ENCODE results near the gene AGAP1.

AGAP1 gene

DNA sequence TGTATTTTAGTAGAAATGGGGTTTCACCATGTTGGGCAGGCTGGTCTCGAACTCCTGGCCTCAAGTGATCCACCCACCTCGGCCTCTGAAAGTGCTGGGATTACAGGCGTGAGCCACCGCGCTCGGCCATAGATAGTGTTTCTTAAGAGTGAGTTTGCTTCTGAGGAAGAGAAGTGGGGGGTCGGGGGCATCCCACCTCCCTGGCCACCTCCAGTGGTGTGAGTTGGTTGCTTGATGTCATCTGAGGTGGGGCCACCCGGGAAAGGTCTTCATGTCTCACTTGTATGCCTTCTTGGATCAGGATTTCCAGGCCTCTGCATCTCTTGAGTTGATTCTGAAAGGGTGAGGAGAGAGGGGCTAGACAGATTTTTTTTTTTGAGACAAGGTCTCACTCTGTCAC is 57.1 kb downstream of the AGAP1 start:
- H3K27me3 ChIP-seq (ENCODE audit: control insufficient read depth, insufficient read depth, low read length), result no peaks in the 10 kb centered on the region
- H3K9ac ChIP-seq (ENCODE audit: low read length), result no peak overlapping the region
- H3K4me1 ChIP-seq (ENCODE audit: control insufficient read depth, insufficient read depth, low read length), result peaks cover 26% of the 10 kb centered on the region
- H3K4me3 ChIP-seq (ENCODE audit: low read depth, low read length), result no peak overlapping the region
- H3K36me3 ChIP-seq (ENCODE audit: control insufficient read depth, insufficient read depth, low read length), result no peaks in the 10 kb centered on the region
- H3K27ac ChIP-seq (ENCODE audit: low read depth, low read length), result no peak overlapping the region
- H3K9me3 ChIP-seq (ENCODE audit: control insufficient read depth, insufficient read depth, low read depth, low read length), result no peaks in the 10 kb centered on the region

DNA sequence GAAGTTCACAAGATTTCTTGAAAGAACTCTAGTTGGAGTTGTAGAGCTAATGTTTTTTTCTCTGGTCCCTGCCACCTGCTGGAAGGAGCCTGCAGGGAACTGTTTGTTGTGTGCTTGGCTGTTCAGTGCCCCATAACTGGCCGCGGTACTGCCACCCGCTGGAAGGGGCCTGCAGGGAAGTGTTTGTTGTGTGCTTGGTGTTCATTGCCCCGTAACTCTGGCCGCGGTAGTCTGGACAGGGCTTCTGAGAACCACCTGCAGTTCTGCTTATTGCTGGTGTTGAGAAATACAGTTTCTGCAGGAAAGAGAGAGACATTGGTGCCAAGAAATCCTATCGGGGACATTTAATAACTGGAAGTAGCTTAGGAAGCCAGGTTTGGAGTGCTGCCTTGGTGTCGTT is 58.1 kb downstream of the AGAP1 start:
- Histone ChIP-seq H3K9ac (ENCODE audit: low read length) (no peak overlapping the region), H3K9me3 (ENCODE audit: control insufficient read depth, insufficient read depth, low read depth, low read length) (no peaks in the 10 kb centered on the region), H3K27me3 (ENCODE audit: control insufficient read depth, insufficient read depth, low read length) (no peaks in the 10 kb centered on the region), H3K4me1 (ENCODE audit: control insufficient read depth, insufficient read depth, low read length) (peaks cover 26% of the 10 kb centered on the region), H3K4me3 (ENCODE audit: low read depth, low read length) (no peak overlapping the region), H3K36me3 (ENCODE audit: control insufficient read depth, insufficient read depth, low read length) (no peaks in the 10 kb centered on the region), H3K27ac (ENCODE audit: low read depth, low read length) (no peak overlapping the region)

DNA sequence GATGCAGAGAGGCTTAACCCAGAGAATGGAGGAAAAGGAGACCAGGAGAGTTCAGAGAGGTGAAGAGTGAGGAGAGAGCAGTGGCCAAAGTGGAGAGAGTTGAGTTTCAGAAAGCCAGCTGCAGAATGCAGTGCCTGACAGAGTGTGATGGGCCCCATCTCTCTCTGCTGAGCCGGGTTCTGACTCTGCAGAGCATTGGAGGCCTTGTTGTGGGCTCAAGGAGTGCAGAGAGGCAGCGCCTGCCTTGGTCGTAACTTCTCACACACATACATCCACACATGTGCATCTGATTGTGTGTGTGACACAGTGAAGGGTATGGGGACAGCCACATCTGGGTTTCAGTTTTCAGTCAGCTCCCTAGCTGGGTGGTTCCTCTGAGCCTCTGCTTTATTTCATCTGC is 58.8 kb downstream of the AGAP1 start:
- no peak overlapping the region for H3K9ac ChIP-seq (ENCODE audit: low read length)
- H3K27me3 ChIP-seq (ENCODE audit: control insufficient read depth, insufficient read depth, low read length), result no peaks in the 10 kb centered on the region
- no peak overlapping the region for H3K27ac ChIP-seq (ENCODE audit: low read depth, low read length)
- H3K4me3 ChIP-seq (ENCODE audit: low read depth, low read length), result no peak overlapping the region
- H3K9me3 ChIP-seq (ENCODE audit: control insufficient read depth, insufficient read depth, low read depth, low read length), result no peaks in the 10 kb centered on the region
- H3K36me3 ChIP-seq (ENCODE audit: control insufficient read depth, insufficient read depth, low read length), result no peaks in the 10 kb centered on the region
- peaks cover 26% of the 10 kb centered on the region for H3K4me1 ChIP-seq (ENCODE audit: control insufficient read depth, insufficient read depth, low read length)

DNA sequence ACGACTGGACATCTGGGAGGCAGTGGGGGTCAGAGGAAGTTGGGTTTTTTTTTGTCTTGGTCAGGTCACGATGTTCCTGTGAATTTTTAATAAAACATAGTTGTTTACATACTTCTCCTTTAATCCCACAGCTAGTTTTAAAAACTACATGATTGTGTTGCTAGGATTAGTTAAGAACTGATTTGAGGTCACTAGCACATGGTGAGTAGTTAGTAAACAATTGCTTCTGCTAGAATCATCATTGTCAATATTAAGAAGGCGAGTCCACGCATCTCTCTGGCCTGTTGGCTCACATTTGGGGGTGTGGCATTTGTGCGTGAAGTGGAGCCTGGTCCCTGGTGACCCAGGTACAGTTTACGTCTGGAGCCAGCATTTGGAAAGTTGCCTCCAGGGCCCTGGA is 59.4 kb downstream of the AGAP1 start:
- Histone ChIP-seq H3K27ac (ENCODE audit: low read depth, low read length) (no peak overlapping the region), H3K36me3 (ENCODE audit: control insufficient read depth, insufficient read depth, low read length) (no peaks in the 10 kb centered on the region), H3K27me3 (ENCODE audit: control insufficient read depth, insufficient read depth, low read length) (no peaks in the 10 kb centered on the region), H3K9ac (ENCODE audit: low read length) (no peak overlapping the region), H3K9me3 (ENCODE audit: control insufficient read depth, insufficient read depth, low read depth, low read length) (no peaks in the 10 kb centered on the region), H3K4me1 (ENCODE audit: control insufficient read depth, insufficient read depth, low read length) (peaks cover 23% of the 10 kb centered on the region), H3K4me3 (ENCODE audit: low read depth, low read length) (no peak overlapping the region)

DNA sequence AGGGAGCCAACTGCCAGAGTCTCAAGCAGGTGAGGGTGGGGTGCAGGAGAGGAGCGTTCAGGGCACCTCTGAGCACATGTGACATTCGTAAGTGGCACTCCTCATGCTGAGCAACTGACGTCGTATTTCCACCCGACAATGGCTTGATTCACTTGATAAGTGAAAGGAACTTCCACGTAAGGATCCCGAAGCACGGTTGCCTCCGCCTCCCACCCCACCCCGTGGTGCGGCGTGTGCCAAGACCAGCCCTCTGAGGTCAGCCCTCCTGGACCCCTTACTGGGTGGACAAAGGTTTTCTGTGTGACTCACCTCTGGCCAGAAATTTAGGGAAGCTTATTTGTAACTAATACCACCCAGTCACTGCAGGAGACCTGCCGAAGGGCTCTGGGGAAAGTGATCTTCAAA is 59.9 kb downstream of the AGAP1 start:
- Histone ChIP-seq H3K4me3 (ENCODE audit: low read depth, low read length) (no peak overlapping the region), H3K36me3 (ENCODE audit: control insufficient read depth, insufficient read depth, low read length) (no peaks in the 10 kb centered on the region), H3K4me1 (ENCODE audit: control insufficient read depth, insufficient read depth, low read length) (peaks cover 23% of the 10 kb centered on the region)

DNA sequence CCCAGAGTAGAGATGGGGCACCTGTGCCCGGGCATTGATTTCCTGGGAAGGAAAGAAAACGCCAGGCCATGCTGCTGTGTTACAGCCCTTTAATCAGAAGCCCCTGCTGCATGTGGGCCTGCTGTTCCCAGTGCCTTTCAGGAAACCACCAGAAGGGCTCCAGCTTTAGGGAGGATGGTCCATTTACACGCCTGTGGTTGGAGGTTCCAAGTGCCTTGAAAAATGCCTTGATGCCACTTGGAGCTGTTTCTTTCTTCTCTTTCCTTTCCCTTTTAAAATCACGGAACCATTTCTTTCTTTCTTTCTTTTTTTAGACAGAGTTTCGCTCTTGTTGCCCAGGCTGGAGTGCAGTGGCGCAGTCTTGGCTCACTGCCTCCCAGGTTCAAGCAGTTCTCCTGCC is 60.5 kb downstream of the AGAP1 start:
- H3K4me3 ChIP-seq (ENCODE audit: low read depth, low read length), result no peak overlapping the region
- H3K9me3 ChIP-seq (ENCODE audit: control insufficient read depth, insufficient read depth, low read depth, low read length), result no peaks in the 10 kb centered on the region
- no peaks in the 10 kb centered on the region for H3K27me3 ChIP-seq (ENCODE audit: control insufficient read depth, insufficient read depth, low read length)
- peaks cover 23% of the 10 kb centered on the region for H3K4me1 ChIP-seq (ENCODE audit: control insufficient read depth, insufficient read depth, low read length)
- no peak overlapping the region for H3K9ac ChIP-seq (ENCODE audit: low read length)
- H3K27ac ChIP-seq (ENCODE audit: low read depth, low read length), result no peak overlapping the region
- no peaks in the 10 kb centered on the region for H3K36me3 ChIP-seq (ENCODE audit: control insufficient read depth, insufficient read depth, low read length)

More for the DNA sequence above, 59.9 kb downstream of the AGAP1 start:
- no peak overlapping the region for H3K27ac ChIP-seq (ENCODE audit: low read depth, low read length)
- no peaks in the 10 kb centered on the region for H3K27me3 ChIP-seq (ENCODE audit: control insufficient read depth, insufficient read depth, low read length)
- H3K9me3 ChIP-seq (ENCODE audit: control insufficient read depth, insufficient read depth, low read depth, low read length), result no peaks in the 10 kb centered on the region
- no peak overlapping the region for H3K9ac ChIP-seq (ENCODE audit: low read length)

DNA sequence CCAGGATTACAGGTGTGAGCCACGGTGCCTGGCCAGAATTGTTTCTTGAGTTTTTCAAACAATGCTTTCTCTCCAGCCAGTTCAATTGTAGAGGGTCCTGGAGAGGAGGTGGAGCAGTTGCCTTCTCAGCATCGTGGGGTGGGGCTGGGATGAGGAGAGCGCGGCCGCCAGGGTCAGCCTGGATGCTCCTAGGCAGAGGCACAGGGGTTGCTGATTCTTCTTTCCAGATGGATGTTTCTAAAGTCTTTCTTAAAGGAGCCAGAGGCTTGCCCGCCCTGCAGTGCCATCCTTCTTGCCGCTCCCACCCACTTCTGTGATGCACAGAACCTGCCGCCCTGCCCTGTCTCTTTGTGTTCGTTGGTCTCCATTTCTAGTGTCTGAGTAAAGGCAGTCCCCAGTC is 61.1 kb downstream of the AGAP1 start:
- H3K36me3 ChIP-seq (ENCODE audit: control insufficient read depth, insufficient read depth, low read length), result no peaks in the 10 kb centered on the region
- peaks cover 23% of the 10 kb centered on the region for H3K4me1 ChIP-seq (ENCODE audit: control insufficient read depth, insufficient read depth, low read length)
- H3K27me3 ChIP-seq (ENCODE audit: control insufficient read depth, insufficient read depth, low read length), result no peaks in the 10 kb centered on the region
- H3K27ac ChIP-seq (ENCODE audit: low read depth, low read length), result no peak overlapping the region
- H3K4me3 ChIP-seq (ENCODE audit: low read depth, low read length), result no peak overlapping the region
- H3K9me3 ChIP-seq (ENCODE audit: control insufficient read depth, insufficient read depth, low read depth, low read length), result no peaks in the 10 kb centered on the region
- no peak overlapping the region for H3K9ac ChIP-seq (ENCODE audit: low read length)

DNA sequence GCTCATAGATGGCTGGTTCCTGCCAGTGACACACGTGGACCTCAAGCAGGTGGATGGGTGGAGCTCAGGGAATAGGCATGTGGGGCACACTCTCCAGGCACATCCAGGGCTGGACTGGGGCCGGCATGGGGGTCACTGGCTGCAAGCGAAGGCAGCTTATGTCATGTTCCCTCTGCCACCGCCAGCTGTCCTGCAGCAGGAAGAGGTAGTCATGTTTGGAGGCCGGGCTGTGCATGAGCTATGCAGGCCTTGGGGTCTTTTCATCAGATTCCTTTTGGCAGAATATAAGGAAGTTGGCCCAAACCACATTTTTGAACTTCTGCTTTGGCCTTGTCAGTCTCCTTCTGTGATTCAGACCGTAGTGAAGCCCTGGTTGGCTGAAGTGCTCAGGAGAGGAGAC is 61.5 kb downstream of the AGAP1 start:
- Histone ChIP-seq H3K4me1 (ENCODE audit: control insufficient read depth, insufficient read depth, low read length) (peaks cover 23% of the 10 kb centered on the region), H3K9ac (ENCODE audit: low read length) (no peak overlapping the region), H3K27ac (ENCODE audit: low read depth, low read length) (no peak overlapping the region), H3K27me3 (ENCODE audit: control insufficient read depth, insufficient read depth, low read length) (no peaks in the 10 kb centered on the region), H3K36me3 (ENCODE audit: control insufficient read depth, insufficient read depth, low read length) (no peaks in the 10 kb centered on the region), H3K9me3 (ENCODE audit: control insufficient read depth, insufficient read depth, low read depth, low read length) (no peaks in the 10 kb centered on the region), H3K4me3 (ENCODE audit: low read depth, low read length) (no peak overlapping the region)

DNA sequence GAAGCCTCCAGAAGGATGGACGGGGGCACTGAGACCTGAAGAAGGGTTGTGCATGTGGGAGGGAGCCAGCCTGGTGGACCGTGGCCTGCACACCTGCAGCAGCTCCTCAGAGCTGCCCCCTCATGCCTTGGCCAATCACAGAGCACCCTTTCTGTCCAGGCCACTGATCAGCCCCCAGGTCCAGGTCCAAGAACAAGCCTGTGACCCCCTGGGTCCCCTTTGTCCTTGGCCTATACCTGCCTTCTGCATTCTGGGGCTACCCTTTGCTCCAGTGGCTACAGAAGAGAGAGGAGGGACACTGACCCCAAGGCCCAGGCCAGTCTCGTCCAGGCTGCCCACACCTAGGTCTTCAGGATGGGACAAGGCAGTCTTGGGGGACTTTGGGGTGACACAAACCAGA is 62.2 kb downstream of the AGAP1 start:
- peaks cover 23% of the 10 kb centered on the region for H3K4me1 ChIP-seq (ENCODE audit: control insufficient read depth, insufficient read depth, low read length)

DNA sequence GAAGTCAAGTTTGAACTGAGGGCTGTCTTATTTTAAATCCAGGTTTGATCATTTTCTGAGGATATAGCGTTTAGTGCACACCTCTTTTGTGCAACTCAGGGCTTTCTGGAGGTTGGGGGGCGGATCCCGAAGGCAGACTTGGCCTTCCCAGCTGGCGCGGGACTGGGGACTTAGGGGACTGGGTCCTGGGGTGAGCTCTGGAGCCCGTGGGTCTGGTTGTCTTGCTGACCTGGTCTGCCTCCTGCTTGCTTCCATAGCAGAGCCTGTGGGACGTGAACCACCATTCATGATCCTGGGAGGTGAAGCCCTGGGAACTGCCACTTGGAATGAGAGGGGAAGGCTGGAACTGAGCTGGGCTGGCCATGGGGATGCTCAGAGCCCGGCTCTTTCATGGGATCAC is 63.1 kb downstream of the AGAP1 start:
- H3K9me3 ChIP-seq (ENCODE audit: control insufficient read depth, insufficient read depth, low read depth, low read length), result no peaks in the 10 kb centered on the region
- no peak overlapping the region for H3K9ac ChIP-seq (ENCODE audit: low read length)
- H3K36me3 ChIP-seq (ENCODE audit: control insufficient read depth, insufficient read depth, low read length), result no peaks in the 10 kb centered on the region
- H3K4me1 ChIP-seq (ENCODE audit: control insufficient read depth, insufficient read depth, low read length), result peaks cover 23% of the 10 kb centered on the region
- no peak overlapping the region for H3K4me3 ChIP-seq (ENCODE audit: low read depth, low read length)
- H3K27me3 ChIP-seq (ENCODE audit: control insufficient read depth, insufficient read depth, low read length), result no peaks in the 10 kb centered on the region
- H3K27ac ChIP-seq (ENCODE audit: low read depth, low read length), result no peak overlapping the region

More for the DNA sequence above, 62.2 kb downstream of the AGAP1 start:
- Histone ChIP-seq H3K36me3 (ENCODE audit: control insufficient read depth, insufficient read depth, low read length) (no peaks in the 10 kb centered on the region), H3K4me3 (ENCODE audit: low read depth, low read length) (no peak overlapping the region), H3K9ac (ENCODE audit: low read length) (no peak overlapping the region), H3K27ac (ENCODE audit: low read depth, low read length) (no peak overlapping the region), H3K9me3 (ENCODE audit: control insufficient read depth, insufficient read depth, low read depth, low read length) (no peaks in the 10 kb centered on the region), H3K27me3 (ENCODE audit: control insufficient read depth, insufficient read depth, low read length) (no peaks in the 10 kb centered on the region)

DNA sequence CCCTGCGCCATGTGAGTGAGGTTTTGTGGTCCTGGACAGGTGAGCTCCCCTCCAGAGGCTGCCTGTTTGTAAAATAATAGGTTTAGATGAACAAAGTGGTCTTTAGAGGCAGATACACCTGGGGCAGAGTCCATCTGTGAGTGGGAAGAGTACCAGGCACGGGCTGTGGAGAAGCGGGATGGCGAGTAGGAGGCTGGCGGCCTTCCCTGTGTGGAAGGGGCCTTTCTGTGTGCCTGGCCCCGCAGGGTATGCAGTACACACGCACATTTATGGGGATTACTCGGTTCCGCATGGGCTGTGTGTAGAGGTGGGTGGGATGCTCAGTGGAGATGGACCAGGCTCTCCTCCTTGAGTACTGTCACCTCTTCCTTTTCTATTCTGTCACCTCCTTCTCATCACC is 64.1 kb downstream of the AGAP1 start:
- peaks cover 22% of the 10 kb centered on the region for H3K4me1 ChIP-seq (ENCODE audit: control insufficient read depth, insufficient read depth, low read length)
- H3K27me3 ChIP-seq (ENCODE audit: control insufficient read depth, insufficient read depth, low read length), result no peaks in the 10 kb centered on the region
- H3K27ac ChIP-seq (ENCODE audit: low read depth, low read length), result no peak overlapping the region
- no peak overlapping the region for H3K9ac ChIP-seq (ENCODE audit: low read length)
- H3K36me3 ChIP-seq (ENCODE audit: control insufficient read depth, insufficient read depth, low read length), result no peaks in the 10 kb centered on the region
- no peak overlapping the region for H3K4me3 ChIP-seq (ENCODE audit: low read depth, low read length)
- H3K9me3 ChIP-seq (ENCODE audit: control insufficient read depth, insufficient read depth, low read depth, low read length), result no peaks in the 10 kb centered on the region

DNA sequence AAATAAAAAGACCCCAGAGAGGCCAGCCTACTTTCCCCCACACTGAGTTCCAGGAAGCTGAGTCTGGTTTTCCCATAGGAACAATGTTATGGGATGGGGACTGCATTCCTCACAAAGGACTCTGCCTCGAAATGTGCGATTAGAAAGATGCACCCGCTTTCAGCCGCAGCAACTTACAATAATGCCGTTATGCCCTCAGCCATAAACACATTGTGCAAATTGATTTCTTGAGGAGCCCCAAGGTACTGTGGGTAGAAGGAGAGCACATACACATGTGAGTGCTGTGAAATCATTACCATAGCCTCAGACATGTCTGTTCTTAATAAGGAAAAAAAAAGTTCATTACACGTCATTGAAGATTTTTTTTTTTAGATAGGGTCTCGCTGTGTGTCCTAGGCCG is 64.7 kb downstream of the AGAP1 start:
- H3K9me3 ChIP-seq (ENCODE audit: control insufficient read depth, insufficient read depth, low read depth, low read length), result no peaks in the 10 kb centered on the region

More for the DNA sequence above, 64.7 kb downstream of the AGAP1 start:
- Histone ChIP-seq H3K36me3 (ENCODE audit: control insufficient read depth, insufficient read depth, low read length) (no peaks in the 10 kb centered on the region), H3K4me3 (ENCODE audit: low read depth, low read length) (no peak overlapping the region), H3K4me1 (ENCODE audit: control insufficient read depth, insufficient read depth, low read length) (peaks cover 24% of the 10 kb centered on the region), H3K9ac (ENCODE audit: low read length) (no peak overlapping the region), H3K27ac (ENCODE audit: low read depth, low read length) (no peak overlapping the region), H3K27me3 (ENCODE audit: control insufficient read depth, insufficient read depth, low read length) (no peaks in the 10 kb centered on the region)

All from HUES6 (cell line).